ENCODE results near the gene ANXA2R. TPM values are rescaled to one million over a fixed set of nuclear protein-coding genes. Genes with fewer than 3 reads are reported as not detected.

The ANXA2R gene
- total and polyA plus RNA-seq, 5 donors from 2014 or later: 35.8 to 69.7 (median 43.3) TPM

DNA sequence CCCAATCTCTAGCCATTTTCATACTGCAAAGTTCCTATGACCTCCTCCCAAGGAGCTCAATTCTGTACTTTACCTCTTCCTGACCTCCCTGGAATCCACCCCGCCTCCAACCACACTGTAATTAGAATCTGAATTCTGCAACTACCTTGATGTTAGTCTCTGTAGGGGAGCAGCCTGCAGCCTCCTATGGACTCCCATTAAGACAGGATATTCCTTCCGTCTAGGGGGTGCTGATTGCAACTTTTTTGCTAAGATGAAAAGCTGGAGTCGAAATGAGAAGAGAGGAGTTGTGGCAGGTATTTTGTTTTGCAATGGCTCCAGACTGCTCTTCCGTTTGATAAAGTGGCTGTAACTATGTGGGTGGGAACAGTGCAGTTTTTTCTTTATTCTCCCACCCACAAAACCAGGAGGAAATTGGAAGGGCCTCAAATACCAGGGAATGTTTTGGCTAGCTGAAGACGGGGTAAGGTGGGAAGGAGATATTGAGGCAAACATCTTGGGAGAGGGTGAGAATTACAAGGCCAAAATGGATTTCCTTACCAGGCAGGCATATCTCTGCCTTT, 23.8 kb downstream of the ANXA2R start:
- H3K27ac Mint-ChIP-seq: peak overlapping the region; percentile 78 to 100 (median 100)
- H3K36me3 Mint-ChIP-seq: peaks cover 3% of the 10 kb centered on the region
- ATAC-seq (ENCODE audit: low read depth in 2 of 2) (no peak), DNase-seq (no peak)
- Histone ChIP-seq H3K4me3 (ENCODE audit: low read depth, low read length) (peak overlapping the region; percentile 91), H3K36me3 (ENCODE audit: control insufficient read depth, insufficient read depth, low read length) (no peaks in the 10 kb centered on the region), H3K27ac (ENCODE audit: insufficient read depth, low read length, poor library complexity, severe bottlenecking) (peak overlapping the region; percentile 96), H3K27me3 (ENCODE audit: control insufficient read depth, insufficient read depth, low read length) (no peaks in the 10 kb centered on the region), H3K9me3 (ENCODE audit: control insufficient read depth in 2 of 2, low read length in 2 of 2) (no peaks in the 10 kb centered on the region), H3K4me1 (ENCODE audit: control insufficient read depth, insufficient read depth, low read length, poor library complexity, severe bottlenecking) (peaks cover 51% of the 10 kb centered on the region)
- H3K4me1 Mint-ChIP-seq: peaks cover 6 to 61% (median 41%) of the 10 kb centered on the region in 4 donors
- H3K9me3 Mint-ChIP-seq: no peaks in the 10 kb centered on the region
- H3K27me3 Mint-ChIP-seq: peaks cover 13% of the 10 kb centered on the region
- peak overlapping the region; percentile 99 for H3K4me3 Mint-ChIP-seq

GRCh38 chr5:43014522-43014921, 25.6 kb downstream of the ANXA2R start:
- Mint-ChIP-seq H3K4me1 (peaks cover 12 to 65% (median 45%) of the 10 kb centered on the region in 4 donors), H3K27me3 (peaks cover 13% of the 10 kb centered on the region), H3K4me3 (peak overlapping the region in 1 of 4 donors; percentile 99), H3K27ac (peak overlapping the region; percentile 68 to 100 (median 79)), H3K36me3 (peaks cover 3% of the 10 kb centered on the region), H3K9me3 (peaks cover 0 to 1% (median 0%) of the 10 kb centered on the region in 7 donors)
- Histone ChIP-seq H3K27ac (ENCODE audit: insufficient read depth, low read length, poor library complexity, severe bottlenecking) (no peak overlapping the region), H3K9me3 (ENCODE audit: control insufficient read depth in 2 of 2, low read length in 2 of 2) (no peaks in the 10 kb centered on the region), H3K27me3 (ENCODE audit: control insufficient read depth, insufficient read depth, low read length) (no peaks in the 10 kb centered on the region), H3K4me3 (ENCODE audit: low read depth, low read length) (no peak overlapping the region), H3K4me1 (ENCODE audit: control insufficient read depth, insufficient read depth, low read length, poor library complexity, severe bottlenecking) (peaks cover 51% of the 10 kb centered on the region), H3K36me3 (ENCODE audit: control insufficient read depth, insufficient read depth, low read length) (no peaks in the 10 kb centered on the region)
- DNase-seq (no peak), ATAC-seq (ENCODE audit: low read depth in 2 of 2) (no peak)

DNA sequence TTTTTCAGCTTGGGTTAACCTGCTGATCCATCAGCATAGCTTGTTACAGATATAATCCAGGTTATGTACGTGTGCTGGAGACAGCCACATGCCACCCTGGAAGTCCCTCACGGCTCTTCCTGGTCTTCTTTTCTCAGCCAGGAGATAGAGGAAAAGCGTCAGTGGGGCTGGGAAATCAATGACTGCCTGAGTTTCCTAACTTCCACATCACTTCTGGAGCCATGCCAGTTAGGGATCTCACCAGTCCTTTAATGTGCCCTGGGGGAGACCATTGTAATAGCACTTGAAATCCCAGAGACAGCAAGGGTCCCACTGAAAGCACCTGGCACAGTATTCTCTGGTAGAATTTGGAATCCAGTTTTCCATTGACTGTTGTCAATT, 29.2 kb downstream of the ANXA2R start:
- DNase-seq (no peak), ATAC-seq (ENCODE audit: low read depth in 2 of 2) (no peak)
- peaks cover 17 to 66% (median 45%) of the 10 kb centered on the region in 4 donors for H3K4me1 Mint-ChIP-seq
- H3K9me3 Mint-ChIP-seq: peaks cover 0 to 1% (median 0%) of the 10 kb centered on the region in 7 donors
- H3K27ac Mint-ChIP-seq: peak overlapping the region; percentile 99 to 100 (median 99)
- Histone ChIP-seq H3K27ac (ENCODE audit: insufficient read depth, low read length, poor library complexity, severe bottlenecking) (peak overlapping the region; percentile 92), H3K4me1 (ENCODE audit: control insufficient read depth, insufficient read depth, low read length, poor library complexity, severe bottlenecking) (peaks cover 40% of the 10 kb centered on the region), H3K9me3 (ENCODE audit: control insufficient read depth in 2 of 2, low read length in 2 of 2) (no peaks in the 10 kb centered on the region), H3K36me3 (ENCODE audit: control insufficient read depth, insufficient read depth, low read length) (no peaks in the 10 kb centered on the region), H3K27me3 (ENCODE audit: control insufficient read depth, insufficient read depth, low read length) (no peaks in the 10 kb centered on the region), H3K4me3 (ENCODE audit: low read depth, low read length) (peak overlapping the region; percentile 94)
- peaks cover 10% of the 10 kb centered on the region for H3K27me3 Mint-ChIP-seq
- H3K4me3 Mint-ChIP-seq: peak overlapping the region; percentile 87 to 99 (median 95)
- H3K36me3 Mint-ChIP-seq: peaks cover 3% of the 10 kb centered on the region

- Mint-ChIP-seq H3K27me3 (peaks cover 10% of the 10 kb centered on the region), H3K9me3 (peaks cover 0 to 1% (median 0%) of the 10 kb centered on the region in 7 donors), H3K4me1 (peaks cover 16 to 44% (median 30%) of the 10 kb centered on the region in 4 donors), H3K36me3 (peaks cover 3% of the 10 kb centered on the region), H3K4me3 (peak overlapping the region; percentile 87 to 99 (median 95)), H3K27ac (peak overlapping the region; percentile 99 to 100 (median 99))
- ATAC-seq (ENCODE audit: low read depth in 2 of 2) (peak; percentile 68 to 71), DNase-seq (peak; percentile 83 to 96 (median 90))
- peak overlapping the region; percentile 92 for H3K27ac ChIP-seq (ENCODE audit: insufficient read depth, low read length, poor library complexity, severe bottlenecking)
- no peaks in the 10 kb centered on the region for H3K9me3 ChIP-seq (ENCODE audit: control insufficient read depth in 2 of 2, low read length in 2 of 2)
- H3K36me3 ChIP-seq (ENCODE audit: control insufficient read depth, insufficient read depth, low read length): no peaks in the 10 kb centered on the region
- no peaks in the 10 kb centered on the region for H3K27me3 ChIP-seq (ENCODE audit: control insufficient read depth, insufficient read depth, low read length)
- peak overlapping the region; percentile 94 for H3K4me3 ChIP-seq (ENCODE audit: low read depth, low read length)
- peaks cover 30% of the 10 kb centered on the region for H3K4me1 ChIP-seq (ENCODE audit: control insufficient read depth, insufficient read depth, low read length, poor library complexity, severe bottlenecking)
Observed at GRCh38 chr5:43008363-43009153, 31.6 kb downstream of the ANXA2R start.

DNA sequence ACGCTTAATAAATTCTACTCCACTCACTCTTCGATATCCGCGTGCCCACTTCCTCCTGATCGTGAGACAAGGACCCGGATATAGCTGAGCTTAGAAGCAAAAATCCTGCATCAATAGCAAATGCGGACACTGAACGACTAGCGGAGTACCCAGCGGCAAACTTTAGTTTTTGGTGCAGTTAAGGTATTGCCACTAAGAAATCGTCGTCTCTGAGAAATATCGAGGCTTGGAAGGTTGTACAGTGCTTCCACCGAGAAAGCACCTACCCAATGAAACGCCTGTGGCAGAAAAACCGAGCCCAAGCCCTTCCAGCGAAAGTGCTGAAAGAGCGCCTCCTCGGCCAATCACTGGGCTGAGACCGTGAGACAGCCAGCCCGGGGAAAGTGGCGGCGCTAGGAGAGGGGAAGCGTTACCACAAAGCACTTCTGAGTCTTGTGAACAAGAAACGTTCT, 32.2 kb downstream of the ANXA2R start:
- peaks cover 0 to 1% (median 0%) of the 10 kb centered on the region in 7 donors for H3K9me3 Mint-ChIP-seq
- Histone ChIP-seq H3K4me1 (ENCODE audit: control insufficient read depth, insufficient read depth, low read length, poor library complexity, severe bottlenecking) (peaks cover 30% of the 10 kb centered on the region), H3K9me3 (ENCODE audit: control insufficient read depth in 2 of 2, low read length in 2 of 2) (no peaks in the 10 kb centered on the region), H3K27ac (ENCODE audit: insufficient read depth, low read length, poor library complexity, severe bottlenecking) (peak overlapping the region; percentile 92), H3K4me3 (ENCODE audit: low read depth, low read length) (peak overlapping the region; percentile 94), H3K27me3 (ENCODE audit: control insufficient read depth, insufficient read depth, low read length) (no peaks in the 10 kb centered on the region), H3K36me3 (ENCODE audit: control insufficient read depth, insufficient read depth, low read length) (no peaks in the 10 kb centered on the region)
- peak; percentile 63 to 64 for ATAC-seq (ENCODE audit: low read depth in 2 of 2)
- peaks cover 16 to 44% (median 30%) of the 10 kb centered on the region in 4 donors for H3K4me1 Mint-ChIP-seq
- H3K4me3 Mint-ChIP-seq: peak overlapping the region; percentile 87 to 97 (median 94)
- DNase-seq: peak; percentile 75 to 93 (median 89)
- H3K36me3 Mint-ChIP-seq: peaks cover 2% of the 10 kb centered on the region
- H3K27me3 Mint-ChIP-seq: peaks cover 10% of the 10 kb centered on the region
- peak overlapping the region; percentile 99 to 100 (median 99) for H3K27ac Mint-ChIP-seq

GRCh38 chr5:43007246-43007910, 32.7 kb downstream of the ANXA2R start:
- H3K9me3 Mint-ChIP-seq: peaks cover 0 to 1% (median 0%) of the 10 kb centered on the region in 7 donors
- peaks cover 16 to 44% (median 30%) of the 10 kb centered on the region in 4 donors for H3K4me1 Mint-ChIP-seq
- peak overlapping the region; percentile 87 to 97 (median 94) for H3K4me3 Mint-ChIP-seq
- Histone ChIP-seq H3K27me3 (ENCODE audit: control insufficient read depth, insufficient read depth, low read length) (no peaks in the 10 kb centered on the region), H3K4me3 (ENCODE audit: low read depth, low read length) (peak overlapping the region; percentile 94), H3K9me3 (ENCODE audit: control insufficient read depth in 2 of 2, low read length in 2 of 2) (no peaks in the 10 kb centered on the region), H3K36me3 (ENCODE audit: control insufficient read depth, insufficient read depth, low read length) (no peaks in the 10 kb centered on the region), H3K27ac (ENCODE audit: insufficient read depth, low read length, poor library complexity, severe bottlenecking) (peak overlapping the region; percentile 92), H3K4me1 (ENCODE audit: control insufficient read depth, insufficient read depth, low read length, poor library complexity, severe bottlenecking) (peaks cover 30% of the 10 kb centered on the region)
- DNase-seq (peak in 2 of 3 donors; percentile 53 to 91), ATAC-seq (ENCODE audit: low read depth in 2 of 2) (peak; percentile 4 to 9)
- no peaks in the 10 kb centered on the region for H3K36me3 Mint-ChIP-seq
- peak overlapping the region; percentile 99 to 100 (median 99) for H3K27ac Mint-ChIP-seq
- peaks cover 10% of the 10 kb centered on the region for H3K27me3 Mint-ChIP-seq

DNA sequence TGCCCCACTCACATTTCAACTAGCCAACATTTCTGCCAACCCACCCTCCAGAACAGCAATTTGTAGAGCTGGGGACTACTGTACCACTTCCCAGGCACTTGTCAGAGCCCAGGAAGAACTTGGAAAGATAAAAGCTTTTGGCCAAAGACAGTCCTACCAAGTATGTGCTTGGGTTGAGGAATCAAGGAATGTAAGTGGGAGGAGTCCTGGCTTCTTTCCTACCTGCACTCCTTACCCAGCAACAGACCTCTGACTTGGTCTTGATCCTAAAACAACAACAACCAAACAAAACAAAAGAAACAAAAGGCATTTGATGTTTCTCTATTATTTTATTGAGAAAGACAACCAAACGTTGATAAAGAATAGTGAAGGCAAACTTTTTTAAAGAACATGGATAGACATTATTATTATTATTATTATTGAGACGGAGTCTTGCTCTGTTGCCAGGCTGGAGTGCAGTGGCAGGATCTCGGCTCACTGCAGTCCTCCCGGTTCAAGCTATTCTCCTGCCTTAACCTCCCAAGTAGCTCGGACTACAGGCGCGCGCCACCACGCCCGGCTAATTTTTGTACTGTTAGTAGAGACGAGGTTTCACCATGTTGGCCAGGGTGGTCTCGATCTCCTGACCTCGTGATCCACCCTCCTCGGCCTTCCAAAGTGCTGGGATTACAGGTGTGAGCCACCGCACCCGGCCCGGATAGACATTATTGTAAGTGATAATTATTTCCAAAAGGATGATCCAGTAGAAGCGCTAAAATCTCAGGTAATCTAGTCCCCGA, 33.5 kb downstream of the ANXA2R start:
- peaks cover 0 to 1% (median 0%) of the 10 kb centered on the region in 7 donors for H3K9me3 Mint-ChIP-seq

More for the DNA sequence above, 33.5 kb downstream of the ANXA2R start:
- H3K27me3 Mint-ChIP-seq: peaks cover 10% of the 10 kb centered on the region
- H3K27me3 ChIP-seq (ENCODE audit: control insufficient read depth, insufficient read depth, low read length): no peaks in the 10 kb centered on the region
- H3K27ac ChIP-seq (ENCODE audit: insufficient read depth, low read length, poor library complexity, severe bottlenecking): peak overlapping the region; percentile 92
- H3K4me3 Mint-ChIP-seq: peak overlapping the region; percentile 87 to 97 (median 94)
- peak overlapping the region; percentile 94 for H3K4me3 ChIP-seq (ENCODE audit: low read depth, low read length)
- H3K4me1 Mint-ChIP-seq: peaks cover 16 to 44% (median 30%) of the 10 kb centered on the region in 4 donors
- no peak for ATAC-seq (ENCODE audit: low read depth in 2 of 2)
- H3K36me3 ChIP-seq (ENCODE audit: control insufficient read depth, insufficient read depth, low read length): no peaks in the 10 kb centered on the region
- H3K9me3 ChIP-seq (ENCODE audit: control insufficient read depth in 2 of 2, low read length in 2 of 2): no peaks in the 10 kb centered on the region
- H3K27ac Mint-ChIP-seq: peak overlapping the region; percentile 99 to 100 (median 99)
- H3K36me3 Mint-ChIP-seq: no peaks in the 10 kb centered on the region
- DNase-seq: no peak
- H3K4me1 ChIP-seq (ENCODE audit: control insufficient read depth, insufficient read depth, low read length, poor library complexity, severe bottlenecking): peaks cover 30% of the 10 kb centered on the region

All from CD4-positive, CD25-positive, alpha-beta regulatory T cell (primary cell).